Right lobe of liver (tissue), 6 donors: ENCODE measurements around the gene PFKP. TPM values are rescaled to one million over a fixed set of nuclear protein-coding genes. Genes with fewer than 3 reads are reported as not detected.

Experiments used
- ATAC-seq, 4 donors: fragments of 200-7000 bp; cut with Tn5 transposase; one replicate each; pipeline ENCODE4 v1.9.1; 2020; ENCODE audit warnings: mild to moderate bottlenecking in 4 of 4, moderate library complexity in 4 of 4
- DNase-seq, 3 donors: peaks; one replicate each; pipeline ENCODE4 v3.0.0-alpha.2; 2020
- H3K27ac ChIP-seq, 3 donors: fragments of 200-600 bp; one replicate each; pipeline ENCODE4 v1.8.0; 2022
- H3K27me3 ChIP-seq, 2 donors: fragments of 200-600 bp; one replicate each; pipeline ENCODE4 v1.8.0; 2022
- H3K36me3 ChIP-seq, 4 donors: fragments of 200-600 bp; sonication (generic) in 1 of 4; one replicate each; pipeline versions ENCODE4 v1.5.1 to v1.8.0; 2017 to 2022; ENCODE audit warnings: control low read depth in 1 of 4
- H3K4me1 ChIP-seq, 4 donors: fragments of 200-600 bp; sonication (generic) in 1 of 4; one replicate each; pipeline versions ENCODE4 v1.5.1 to v1.8.0; 2017 to 2022; ENCODE audit warnings: control low read depth in 1 of 4
- H3K4me3 ChIP-seq, 3 donors: fragments of 200-600 bp; one replicate each; pipeline ENCODE4 v1.8.0; 2022
- H3K9me3 ChIP-seq, 4 donors: fragments of 200-600 bp; sonication (generic) in 1 of 4; one replicate each; pipeline versions ENCODE4 v1.5.1 to v1.8.0; 2017 to 2022; ENCODE audit warnings: control low read depth in 1 of 4
- CTCF ChIP-seq, 4 donors: fragments of 200-600 bp in 3 of 4; fragments of 450-650 bp in 1 of 4; IDR thresholded peaks; one replicate each; pipeline versions ENCODE4 v1.5.1 to v1.8.0; 2016 to 2022; ENCODE audit warnings: antibody characterized with exemption in 4 of 4, mild to moderate bottlenecking in 2 of 4
- POLR2A ChIP-seq: fragments of 450-650 bp; IDR thresholded peaks from one replicate; pipeline ENCODE4 v1.6.1; 2017; ENCODE audit warnings: antibody characterized with exemption, mild to moderate bottlenecking
- WGBS: methylation state at CpG from one replicate; pipeline ENCODE4 v1.1.6; 2018; ENCODE audit warnings: low coverage, low lambda C conversion rate; ENCODE audit not compliant: insufficient coverage; ENCODE audit errors: missing lambda C conversion rate; 5-methylcytosine and 5-hydroxymethylcytosine counted together
- intact Hi-C, 2 donors: fragments of 100-400 bp; cut with DNase I; formaldehyde crosslinking; loops; one replicate each; pipeline versions ENCODE4 v1.11.2 to v1.14.1; 2022
- total RNA-seq, 6 experiments: library from RNA; depleted of rRNA in 2 of 6; stranded (reverse); fragments of >200 nt in 2 of 6; fragmentation: NEBNext Ultra II Directional in 3 of 6; extraction: Animal tissue kit (Norgen Biotek cat#: 25700) in 3 of 6; gene quantifications; one replicate each; pipeline versions ENCODE4 v1.1.0 to v1.2.4, GENCODE V29; 2016 to 2023
- donor health status: DM: no; HTN: yes; CAD: no.
- donor health status: DM: no; HTN: no; CAD: no.
- donor health status: DM: no; HTN: no; CAD: no.
- donor health status: DM: no; HTN: yes; CAD: no.
- donor health status: DM: no; HTN: yes; CAD: no.

PFKP gene
- total RNA-seq, 6 experiments from 2014 or later = 0.66 to 24.1 (median 9.2) TPM

DNA sequence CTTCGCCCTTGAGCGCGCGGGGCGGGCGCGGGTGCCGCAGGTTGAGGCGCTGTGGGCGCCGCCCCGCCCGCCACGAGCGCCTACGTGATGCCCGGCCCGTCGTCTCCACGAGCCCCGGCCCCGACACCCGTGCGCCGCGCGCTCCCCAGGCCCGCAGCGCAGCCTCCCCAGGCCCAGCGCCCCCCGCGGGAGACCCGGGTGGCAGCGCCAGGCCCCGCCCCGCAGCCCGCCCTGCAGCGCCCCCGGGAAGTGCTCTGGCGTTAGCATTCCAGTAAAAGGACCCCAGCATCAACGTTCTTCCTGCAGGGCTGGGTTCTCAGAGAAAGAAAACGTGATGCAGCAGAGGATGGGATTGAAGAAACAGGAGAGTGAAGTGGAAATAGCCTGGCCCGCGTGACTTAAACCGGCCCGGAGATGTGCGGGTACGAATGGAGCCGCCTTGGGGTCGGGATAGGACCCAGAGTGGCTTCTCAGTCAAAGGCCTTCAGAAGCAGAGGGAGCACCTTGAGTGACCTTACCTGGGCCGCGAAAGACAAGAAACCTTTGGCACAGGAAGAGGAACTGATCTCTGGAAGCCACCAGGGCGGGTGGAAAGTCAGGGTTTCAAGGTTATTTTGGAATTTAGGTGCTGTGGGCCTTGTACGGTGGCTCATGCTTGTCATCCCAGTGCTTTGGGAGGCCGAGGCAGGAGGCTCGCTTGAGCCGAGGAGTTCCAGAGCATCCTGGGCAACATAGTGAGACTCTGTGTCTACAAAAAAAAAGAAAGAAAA lies 1.8 kb downstream of the PFKP start:
- no peak overlapping the region for H3K27ac ChIP-seq
- peak in 3 of 4 donors; percentile 34 to 42 (median 36) for ATAC-seq
- H3K27me3 ChIP-seq = peaks cover 0 to 4% of the 10 kb centered on the region in 2 donors
- intact Hi-C loops = no loop called here
- H3K9me3 ChIP-seq = no peaks in the 10 kb centered on the region
- peak overlapping the region; percentile 53 to 66 (median 63) for H3K4me3 ChIP-seq
- WGBS = 23% methylated on average over 24 of the region's 57 CpGs
- DNase-seq = peak in 1 of 3 donors; percentile 51
- no peak for TF ChIP-seq CTCF (IDR thresholded peaks at IDR 0.05)
- no peak for TF ChIP-seq POLR2A
- peaks cover 0 to 11% (median 0%) of the 10 kb centered on the region in 4 donors for H3K4me1 ChIP-seq
- no peaks in the 10 kb centered on the region for H3K36me3 ChIP-seq

- intact Hi-C loops = no loop called here
- H3K36me3 ChIP-seq = no peaks in the 10 kb centered on the region
- ATAC-seq = no peak
- peaks cover 0 to 4% of the 10 kb centered on the region in 2 donors for H3K27me3 ChIP-seq
- WGBS = 92% methylated on average over 5 of the region's 11 CpGs
- H3K9me3 ChIP-seq = no peaks in the 10 kb centered on the region
- no peak for DNase-seq
- no peak overlapping the region for H3K27ac ChIP-seq
- H3K4me1 ChIP-seq = peaks cover 0 to 11% (median 0%) of the 10 kb centered on the region in 4 donors
- TF ChIP-seq CTCF (IDR thresholded peaks at IDR 0.05) (no peak), POLR2A (no peak)
- no peak overlapping the region for H3K4me3 ChIP-seq
These were observed 2.5 kb downstream of the PFKP start for GRCh38 chr10:3069876-3070275.

GRCh38 chr10:3071405-3072198 lies 4.3 kb downstream of the PFKP start:
- WGBS = 67% methylated on average over 3 of the region's 13 CpGs
- H3K4me1 ChIP-seq = peaks cover 0 to 11% (median 0%) of the 10 kb centered on the region in 4 donors
- H3K27me3 ChIP-seq = no peaks in the 10 kb centered on the region
- DNase-seq (no peak), ATAC-seq (no peak)
- no peak overlapping the region for H3K27ac ChIP-seq
- no peaks in the 10 kb centered on the region for H3K9me3 ChIP-seq
- intact Hi-C loops = no loop called here
- TF ChIP-seq CTCF (IDR thresholded peaks at IDR 0.05) (no peak), POLR2A (no peak)
- H3K4me3 ChIP-seq = no peak overlapping the region
- no peaks in the 10 kb centered on the region for H3K36me3 ChIP-seq

DNA sequence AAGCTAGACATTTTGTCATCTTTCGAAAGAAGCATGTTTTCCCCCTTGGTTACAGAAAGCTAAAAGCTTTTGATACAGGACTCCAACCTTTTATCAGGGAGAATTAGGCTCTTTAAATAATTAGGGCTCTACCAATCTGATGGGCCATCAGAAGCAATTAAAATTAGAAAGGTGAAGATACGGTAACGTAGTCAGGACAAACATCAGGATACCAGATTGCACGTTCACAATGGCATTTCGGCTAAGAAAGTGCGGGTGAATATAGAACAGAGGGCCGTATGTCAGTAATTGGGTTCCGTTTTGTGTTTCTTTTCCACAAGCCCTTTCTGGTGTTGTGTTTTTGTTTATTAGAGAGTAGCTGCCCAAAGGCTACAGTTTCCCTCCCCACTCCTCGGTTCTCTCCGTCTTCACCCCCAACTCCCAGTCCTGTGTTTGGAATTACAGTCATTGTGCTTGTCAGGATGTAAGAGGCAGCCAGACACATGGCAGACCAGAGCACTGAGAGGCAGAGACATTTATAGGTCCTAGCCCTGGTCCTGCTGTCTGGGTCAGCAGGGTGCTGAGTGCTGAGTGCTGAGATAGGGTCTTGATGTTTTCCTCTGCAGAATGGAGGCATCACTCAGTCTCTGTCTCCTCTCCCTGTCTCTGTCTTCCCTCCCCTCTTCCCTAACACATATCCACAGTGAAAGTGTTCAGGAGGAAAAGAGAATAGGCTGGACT lies 5.5 kb downstream of the PFKP start:
- Histone ChIP-seq H3K4me3 (no peak overlapping the region), H3K4me1 (peaks cover 0 to 9% (median 0%) of the 10 kb centered on the region in 4 donors), H3K27me3 (no peaks in the 10 kb centered on the region), H3K27ac (no peak overlapping the region), H3K36me3 (no peaks in the 10 kb centered on the region), H3K9me3 (no peaks in the 10 kb centered on the region)
- ATAC-seq = no peak
- TF ChIP-seq POLR2A (no peak), CTCF (IDR thresholded peaks at IDR 0.05) (no peak)
- intact Hi-C loops = no loop called here
- DNase-seq = no peak
- WGBS = 92% methylated on average over 9 of the region's 10 CpGs
